RKO (cell line): ENCODE data around the gene HS2ST1.
"Not testable (repeated sequence)": the region's sequence is repeated elsewhere in the genome, so short reads cannot be mapped to it uniquely, and the experiment has no call there.

Experiments
- DNase-seq: peaks from one replicate; pipeline ENCODE4 v3.0.0-alpha.2; 2016; ENCODE audit warnings: low spot score

HS2ST1 gene

GRCh38 chr1:86914601-86914997 is at the start of gene HS2ST1:
TSS of gene HS2ST1 (plus strand) at chr1:86914635.
- no peak for DNase-seq

GRCh38 chr1:86865973-86866637 is 48.3 kb upstream of the HS2ST1 start:
- no peak for DNase-seq

- no peak for DNase-seq
Observed at GRCh38 chr1:86866665-86867064, 47.8 kb upstream of the HS2ST1 start.

- not testable (repeated sequence) for DNase-seq
Observed at GRCh38 chr1:86867278-86867677, 47.2 kb upstream of the HS2ST1 start.

- DNase-seq: peak; percentile 15
Observed at GRCh38 chr1:86868477-86868876, 46.0 kb upstream of the HS2ST1 start.

- DNase-seq: no peak
Observed at GRCh38 chr1:86871001-86871400, 43.4 kb upstream of the HS2ST1 start.

GRCh38 chr1:86872086-86872485 is 42.3 kb upstream of the HS2ST1 start:
- no peak for DNase-seq

GRCh38 chr1:86875722-86876121 is 38.7 kb upstream of the HS2ST1 start:
- DNase-seq: no peak

GRCh38 chr1:86887479-86888162 is 26.8 kb upstream of the HS2ST1 start:
- no peak for DNase-seq

- DNase-seq: no peak
Observed at GRCh38 chr1:86888327-86888726, 26.1 kb upstream of the HS2ST1 start.

GRCh38 chr1:86899401-86899800 is 15.0 kb upstream of the HS2ST1 start:
- DNase-seq: not testable (repeated sequence)

GRCh38 chr1:86905875-86906274 is 8.6 kb upstream of the HS2ST1 start:
- no peak for DNase-seq

- no peak for DNase-seq
Observed at GRCh38 chr1:86906419-86906818, 8.0 kb upstream of the HS2ST1 start.

- peak; percentile 20 for DNase-seq
Observed at GRCh38 chr1:86912281-86912900, 2.0 kb upstream of the HS2ST1 start.

GRCh38 chr1:86913399-86913895 is 988 bp upstream of the HS2ST1 start:
- DNase-seq: peak; percentile 77

- DNase-seq: peak; percentile 100
Observed at GRCh38 chr1:86913896-86914600, 387 bp upstream of the HS2ST1 start, which contains the start of gene SELENOF. TSS of gene SELENOF (minus strand) at chr1:86914126. CDS start at chr1:86914111, 15 bp downstream.

GRCh38 chr1:86914998-86915736 is 732 bp downstream of the HS2ST1 start:
- peak; percentile 81 for DNase-seq

GRCh38 chr1:86915737-86916235 is 1.4 kb downstream of the HS2ST1 start:
- peak; percentile 28 for DNase-seq

- DNase-seq: no peak
Observed at GRCh38 chr1:86916752-86917151, 2.3 kb downstream of the HS2ST1 start.

GRCh38 chr1:86922445-86922844 is 8.0 kb downstream of the HS2ST1 start:
- no peak for DNase-seq

GRCh38 chr1:86924324-86924960 is 10.0 kb downstream of the HS2ST1 start:
- no peak for DNase-seq
